Femur (tissue), 1 donor: ENCODE results near the gene OR7G3.

Experiments
- DNase-seq: peaks from one replicate; pipeline ENCODE4 v3.0.0-alpha.2; 2017

The OR7G3 gene

GRCh38 chr19:9086761-9087160 is 40.0 kb downstream of the OR7G3 start, which contains the start of gene OR1M1:
Gene OR1M1 (plus strand): TSS chr19:9087061. CDS start chr19:9093245, 6,184 bp downstream.
- no peak for DNase-seq

- no peak for DNase-seq
Measured at GRCh38 chr19:9078651-9079050, 48.1 kb downstream of the OR7G3 start.

- no peak for DNase-seq
Measured at GRCh38 chr19:9076901-9077300, 49.8 kb downstream of the OR7G3 start.
